Hindlimb muscle (tissue), 1 donor: ENCODE measurements around the gene ABCC3. TPM values are rescaled to one million over a fixed set of nuclear protein-coding genes. Genes with fewer than 3 reads are reported as not detected.

Experiments
- polyA plus RNA-seq: library from polyadenylated mRNA; unstranded; fragments of 120-200 nt; gene quantifications from one replicate; pipeline ENCODE4 v1.2.1, GENCODE V29; 2013; ENCODE audit not compliant: insufficient read length

ABCC3 gene
- polyA plus RNA-seq, 1 donor, result 0.66 TPM

Other genes with a start within 250 kb of the ABCC3 start
- 45.1 TPM for gene LRRC59, start 237.4 kb upstream of the ABCC3 start, polyA plus RNA-seq
- 85.4 TPM for gene ACSF2, start 208.7 kb upstream of the ABCC3 start, polyA plus RNA-seq
- 4.4 TPM for gene CHAD, start 166.0 kb upstream of the ABCC3 start, polyA plus RNA-seq
- gene RSAD1, start 156.0 kb upstream of the ABCC3 start, polyA plus RNA-seq, result 36.9 TPM
- gene MYCBPAP, start 126.4 kb upstream of the ABCC3 start, polyA plus RNA-seq, result 1.0 TPM
- 1.5 TPM for gene EPN3, start 102.1 kb upstream of the ABCC3 start, polyA plus RNA-seq
- 31.4 TPM for gene SPATA20, start 87.7 kb upstream of the ABCC3 start, polyA plus RNA-seq
- 4.8 TPM for gene CACNA1G, start 74.2 kb upstream of the ABCC3 start, polyA plus RNA-seq
- 45.4 TPM for gene ANKRD40, start 73.0 kb downstream of the ABCC3 start, polyA plus RNA-seq
- gene LUC7L3, start 84.7 kb downstream of the ABCC3 start, polyA plus RNA-seq, result 270 TPM
- gene ANKRD40CL, start 132.6 kb downstream of the ABCC3 start, polyA plus RNA-seq, result not detected
- gene WFIKKN2, start 200.7 kb downstream of the ABCC3 start, polyA plus RNA-seq, result 0.75 TPM
- 50.8 TPM for gene TOB1, start 231.5 kb downstream of the ABCC3 start, polyA plus RNA-seq